HG03108 (cell line): ENCODE measurements around the gene AFG3L2.

Experiments used
- ATAC-seq: cut with Tn5 transposase; IDR thresholded peaks from one replicate; pipeline ENCODE4 v1.9.1; 2021; ENCODE audit warnings: moderate library complexity; ENCODE audit not compliant: unreplicated experiment

Gene AFG3L2

DNA sequence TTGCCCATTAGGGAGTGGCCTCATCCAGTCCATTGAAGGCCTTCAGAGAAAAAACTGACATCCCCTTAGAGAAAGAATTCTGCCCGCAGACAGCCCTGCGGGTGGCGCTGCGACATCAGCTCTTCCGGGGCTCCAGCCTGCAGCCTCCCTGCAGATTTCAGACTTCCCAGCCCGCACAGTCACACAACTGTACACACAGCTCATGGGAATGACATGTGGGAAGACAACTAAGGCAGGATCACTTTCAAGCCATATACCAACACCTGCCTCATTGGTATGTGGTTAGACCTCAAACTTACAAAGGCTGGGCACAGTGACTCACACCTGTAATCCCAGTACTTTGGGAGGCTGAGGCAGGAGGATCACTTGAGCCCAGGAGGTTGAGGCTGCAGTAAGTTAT, 93.8 kb downstream of the AFG3L2 start:
- no peak for ATAC-seq

GRCh38 chr18:12282442-12283039, 94.5 kb downstream of the AFG3L2 start:
- ATAC-seq: no peak

DNA sequence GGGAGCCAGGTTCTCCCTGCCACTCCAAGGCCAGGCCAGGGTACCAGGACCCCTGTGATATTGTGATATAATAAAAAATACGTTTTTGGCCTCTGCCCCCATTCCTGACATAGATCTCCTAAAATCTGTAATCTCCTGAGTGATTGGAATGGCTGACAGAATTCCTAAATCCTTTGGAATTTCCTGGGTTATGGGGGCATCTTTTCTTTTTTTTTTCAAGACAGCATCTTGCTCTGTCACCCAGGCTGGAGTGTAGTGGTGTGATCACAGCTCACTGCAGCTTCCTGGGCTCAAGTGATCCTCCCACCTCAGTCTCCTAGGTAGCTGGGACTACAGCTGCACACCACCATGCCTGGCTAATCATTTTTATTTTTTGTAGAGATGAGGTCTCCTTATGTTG, 95.2 kb downstream of the AFG3L2 start:
- ATAC-seq: no peak

- ATAC-seq: no peak
Measured at GRCh38 chr18:12279781-12280531, 97.1 kb downstream of the AFG3L2 start.
